NT2/D1 (cell line): ENCODE measurements around the gene CCDC63.

Experiments used
- SUZ12 ChIP-seq: IDR thresholded peaks from 2 replicates; pipeline ENCODE4 v1.6.1; 2011; ENCODE audit not compliant: insufficient read length, insufficient read depth; ENCODE audit errors: extremely low read depth
- YY1 ChIP-seq: IDR thresholded peaks from 2 replicates; pipeline ENCODE4 v1.6.1; 2011; ENCODE audit not compliant: insufficient read length, insufficient read depth

GRCh38 chr12:110829308-110829707, 17.5 kb upstream of the CCDC63 start:
- TF ChIP-seq YY1: no peak
- no peak for TF ChIP-seq SUZ12
